Measurements from ENCODE around the gene FCF1.

DNA sequence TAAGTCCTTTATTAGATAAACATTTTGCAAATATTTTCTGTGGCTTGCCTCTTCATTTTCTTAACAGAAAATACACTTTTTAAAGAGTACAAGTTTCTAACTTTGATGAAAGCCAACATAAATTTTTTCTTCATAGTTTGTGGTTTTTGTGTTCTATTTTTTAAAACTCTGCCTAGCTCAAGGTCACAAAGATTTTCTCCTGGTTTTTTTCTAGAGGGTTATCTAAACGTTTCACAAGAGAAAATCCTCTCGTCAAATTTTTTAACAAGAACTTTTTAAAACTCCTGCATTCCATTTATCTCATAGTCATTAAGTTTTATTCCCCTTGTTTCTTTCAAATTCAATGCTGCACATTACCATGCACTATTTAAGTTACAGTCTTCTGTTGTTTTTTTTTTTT lies 8.3 kb upstream of the FCF1 start:
- TF ChIP-seq, protein P1, sequence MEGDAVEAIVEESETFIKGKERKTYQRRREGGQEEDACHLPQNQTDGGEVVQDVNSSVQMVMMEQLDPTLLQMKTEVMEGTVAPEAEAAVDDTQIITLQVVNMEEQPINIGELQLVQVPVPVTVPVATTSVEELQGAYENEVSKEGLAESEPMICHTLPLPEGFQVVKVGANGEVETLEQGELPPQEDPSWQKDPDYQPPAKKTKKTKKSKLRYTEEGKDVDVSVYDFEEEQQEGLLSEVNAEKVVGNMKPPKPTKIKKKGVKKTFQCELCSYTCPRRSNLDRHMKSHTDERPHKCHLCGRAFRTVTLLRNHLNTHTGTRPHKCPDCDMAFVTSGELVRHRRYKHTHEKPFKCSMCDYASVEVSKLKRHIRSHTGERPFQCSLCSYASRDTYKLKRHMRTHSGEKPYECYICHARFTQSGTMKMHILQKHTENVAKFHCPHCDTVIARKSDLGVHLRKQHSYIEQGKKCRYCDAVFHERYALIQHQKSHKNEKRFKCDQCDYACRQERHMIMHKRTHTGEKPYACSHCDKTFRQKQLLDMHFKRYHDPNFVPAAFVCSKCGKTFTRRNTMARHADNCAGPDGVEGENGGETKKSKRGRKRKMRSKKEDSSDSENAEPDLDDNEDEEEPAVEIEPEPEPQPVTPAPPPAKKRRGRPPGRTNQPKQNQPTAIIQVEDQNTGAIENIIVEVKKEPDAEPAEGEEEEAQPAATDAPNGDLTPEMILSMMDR (IDR thresholded peaks at IDR 0.05 in 8 of 11, conservative IDR thresholded peaks at IDR 0.05 in 3 of 11) = no peak
- no peak for TF ChIP-seq POLR2AphosphoS5 (IDR thresholded peaks at IDR 0.05)
- TF ChIP-seq POLR2A (IDR thresholded peaks at IDR 0.05) = no peak

Data from spleen (tissue), 7 donors.